T-cell (primary cell): ENCODE measurements around the gene NOC2L. TPM values are rescaled to one million over a fixed set of nuclear protein-coding genes. Genes with fewer than 3 reads are reported as not detected.
"Not testable (repeated sequence)": the region's sequence is repeated elsewhere in the genome, so short reads cannot be mapped to it uniquely, and the experiment has no call there.

Experiments
- ATAC-seq, 4 experiments: fragments of 200-7000 bp in 3 of 4; fragments of 150-1000 bp in 1 of 4; cut with Tn5 transposase; replicated peaks in 1 of 4; 1 replicate in 3 of 4; 2 replicates in 1 of 4; pipeline ENCODE4 v1.10.0; 2021; ENCODE audit warnings: moderate library complexity in 3 of 4, mild to moderate bottlenecking in 2 of 4, moderate number of reproducible peaks in 1 of 4
- CTCF ChIA-PET, 2 donors: fragments of 300-600 bp; sonication (Branson Sonifier 250); formaldehyde crosslinking; loops; one replicate each; lab custom pipeline; 2022; ENCODE audit warnings: antibody characterized with exemption in 2 of 2; lab: Charles Lee
- POLR2A ChIA-PET, 2 donors: fragments of 300-600 bp; sonication (Branson Sonifier 250); formaldehyde crosslinking; loops; one replicate each; lab custom pipeline; 2022; ENCODE audit warnings: antibody characterized with exemption in 2 of 2; lab: Charles Lee
- DNase-seq, 35 experiments: peaks; one replicate each; pipeline versions ENCODE4 v3.0.0 to v3.0.0-alpha.2; 2013 to 2023
- H3K27ac ChIP-seq: one replicate; pipeline ENCODE4 v1.5.1; 2013; ENCODE audit warnings: low read length
- H3K27me3 ChIP-seq, 2 experiments: replicated peaks in 1 of 2; 1 replicate in 1 of 2; 2 replicates in 1 of 2; pipeline versions ENCODE4 v1.6.1 to v1.7.0; 2013; ENCODE audit warnings: low read length in 1 of 2, mixed read lengths in 1 of 2; ENCODE audit not compliant: control insufficient read depth in 2 of 2, insufficient read depth in 2 of 2; ENCODE audit errors: extremely low read depth in 1 of 2
- H3K36me3 ChIP-seq, 2 donors: 1 replicate in 1 of 2; 2 replicates in 1 of 2; pipeline versions ENCODE4 v1.6.1 to v1.7.0; 2013; ENCODE audit warnings: low read length in 1 of 2; ENCODE audit not compliant: control insufficient read depth in 2 of 2, insufficient read depth in 1 of 2; ENCODE audit errors: extremely low read depth in 1 of 2
- H3K4me1 ChIP-seq, 2 experiments: 1 replicate in 1 of 2; 2 replicates in 1 of 2; pipeline versions ENCODE4 v1.6.1 to v1.7.0; 2013; ENCODE audit warnings: low read length in 2 of 2, mixed read lengths in 1 of 2; ENCODE audit not compliant: insufficient read depth in 2 of 2, control insufficient read depth in 1 of 2; ENCODE audit errors: extremely low read depth in 1 of 2
- H3K4me3 ChIP-seq, 2 donors: 1 replicate in 1 of 2; 2 replicates in 1 of 2; pipeline versions ENCODE4 v1.5.1 to v1.7.0; 2013; ENCODE audit warnings: mild to moderate bottlenecking in 2 of 2, low read length in 1 of 2, moderate library complexity in 1 of 2; ENCODE audit not compliant: control insufficient read depth in 1 of 2; ENCODE audit errors: extremely low read depth in 1 of 2
- H3K9me3 ChIP-seq: 2 replicates; pipeline ENCODE4 v1.7.0; 2013
- H3K27ac Mint-ChIP-seq, 2 donors: one replicate each; pipeline ENCODE4 v1.8.0; 2020 to 2021; ENCODE audit warnings: mild to moderate bottlenecking in 2 of 2, mixed read lengths in 2 of 2
- H3K27me3 Mint-ChIP-seq, 2 donors: one replicate each; pipeline ENCODE4 v1.8.0; 2021 to 2022; ENCODE audit warnings: mixed read lengths in 2 of 2
- H3K36me3 Mint-ChIP-seq: one replicate; pipeline ENCODE4 v1.8.0; 2021; ENCODE audit warnings: mixed read lengths
- H3K4me1 Mint-ChIP-seq, 3 donors: one replicate each; pipeline ENCODE4 v1.8.0; 2020 to 2022; ENCODE audit warnings: mixed read lengths in 3 of 3, mild to moderate bottlenecking in 1 of 3
- H3K4me3 Mint-ChIP-seq, 3 donors: one replicate each; pipeline ENCODE4 v1.8.0; 2020 to 2022; ENCODE audit warnings: mild to moderate bottlenecking in 3 of 3, mixed read lengths in 3 of 3, moderate library complexity in 3 of 3
- H3K9me3 Mint-ChIP-seq, 3 donors: one replicate each; pipeline ENCODE4 v1.8.0; 2020 to 2022; ENCODE audit warnings: mixed read lengths in 3 of 3
- WGBS: methylation state at CpG from one replicate; pipeline ENCODE4 v1.1.5; 2013; ENCODE audit warnings: missing lambda C conversion rate; ENCODE audit not compliant: insufficient coverage; 5-methylcytosine and 5-hydroxymethylcytosine counted together
- total RNA-seq, 35 experiments: library from RNA in 6 of 35; stranded (reverse) in 6 of 35; fragments of 120-200 nt in 1 of 35; gene quantifications; one replicate each; pipeline versions ENCODE4 v1.2.1 to v1.2.4 and lab custom pipeline; 2013 to 2026

NOC2L gene
- total RNA-seq, 5 donors from 2014 or later (not counting 1 experiment from before 2014, with no cell fraction given): 58.7 to 92.2 (median 83.4) TPM

DNA sequence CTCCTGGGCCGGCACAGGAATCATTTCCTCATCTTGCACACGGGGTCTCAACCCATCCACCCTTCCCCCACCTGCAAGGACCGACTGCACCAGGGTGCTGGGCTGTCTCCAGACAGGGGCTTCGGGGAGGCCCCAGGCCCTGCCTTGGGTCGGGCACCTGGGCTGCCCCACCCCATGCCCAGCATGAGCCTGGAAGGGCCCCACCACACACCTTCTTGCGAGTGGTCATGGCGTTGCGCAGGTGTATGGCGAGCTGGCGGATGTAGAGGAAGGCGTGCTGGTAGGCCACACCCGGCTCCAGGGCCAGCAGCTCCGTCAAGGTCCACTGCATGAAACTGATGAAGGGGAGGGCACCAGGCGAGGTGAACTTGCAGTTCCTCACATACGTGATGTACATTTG lies 6.9 kb downstream of the NOC2L start:
- H3K4me1 ChIP-seq: peaks cover 0 to 5% of the 10 kb centered on the region in 2 experiments
- no peaks in the 10 kb centered on the region for H3K27me3 ChIP-seq
- CTCF ChIA-PET: no interaction called here
- H3K4me3 ChIP-seq: no peak overlapping the region
- 99% methylated on average over 12 of the region's 15 CpGs for WGBS
- peaks cover 30 to 94% of the 10 kb centered on the region in 2 donors for H3K36me3 ChIP-seq
- no peak overlapping the region for H3K27ac Mint-ChIP-seq
- ATAC-seq: no peak
- H3K9me3 ChIP-seq: no peaks in the 10 kb centered on the region
- no peaks in the 10 kb centered on the region for H3K9me3 Mint-ChIP-seq
- H3K4me3 Mint-ChIP-seq: no peak overlapping the region
- POLR2A ChIA-PET: no interaction called here
- peaks cover 3 to 8% (median 8%) of the 10 kb centered on the region in 3 donors for H3K4me1 Mint-ChIP-seq
- H3K27ac ChIP-seq: no peak overlapping the region
- H3K36me3 Mint-ChIP-seq: peaks cover 47% of the 10 kb centered on the region
- no peak for DNase-seq
- no peaks in the 10 kb centered on the region for H3K27me3 Mint-ChIP-seq

DNA sequence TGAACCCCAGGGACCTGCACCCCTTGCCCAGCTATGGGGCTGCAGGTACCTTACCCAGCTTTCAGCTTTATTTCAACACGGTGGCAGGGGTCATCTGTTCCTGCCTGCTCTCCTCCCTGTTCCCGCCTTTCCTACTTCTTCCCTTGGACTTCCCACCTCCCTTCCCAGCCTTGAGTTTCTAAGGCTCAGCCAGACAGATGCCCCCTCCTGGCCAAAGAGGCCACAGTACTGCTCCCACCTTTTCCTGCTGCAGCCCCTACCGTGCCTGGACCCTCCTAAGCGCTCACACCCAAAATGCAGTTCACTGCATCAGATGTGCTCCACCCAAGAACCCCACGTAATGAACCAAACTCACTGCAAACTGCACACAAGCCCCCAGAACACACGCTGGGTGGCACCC lies 7.7 kb downstream of the NOC2L start:
- H3K27me3 Mint-ChIP-seq: no peaks in the 10 kb centered on the region
- Histone ChIP-seq H3K9me3 (no peaks in the 10 kb centered on the region), H3K4me1 (no peaks in the 10 kb centered on the region), H3K27me3 (no peaks in the 10 kb centered on the region), H3K27ac (no peak overlapping the region), H3K36me3 (peaks cover 30 to 91% of the 10 kb centered on the region in 2 donors), H3K4me3 (no peak overlapping the region)
- no peak overlapping the region for H3K27ac Mint-ChIP-seq
- no peak for DNase-seq
- H3K4me3 Mint-ChIP-seq: no peak overlapping the region
- POLR2A ChIA-PET: no interaction called here
- ATAC-seq: no peak
- 90% methylated on average over 6 of the region's 6 CpGs for WGBS
- no peaks in the 10 kb centered on the region for H3K9me3 Mint-ChIP-seq
- H3K4me1 Mint-ChIP-seq: peaks cover 0 to 8% (median 3%) of the 10 kb centered on the region in 3 donors
- peaks cover 50% of the 10 kb centered on the region for H3K36me3 Mint-ChIP-seq
- CTCF ChIA-PET: no interaction called here

DNA sequence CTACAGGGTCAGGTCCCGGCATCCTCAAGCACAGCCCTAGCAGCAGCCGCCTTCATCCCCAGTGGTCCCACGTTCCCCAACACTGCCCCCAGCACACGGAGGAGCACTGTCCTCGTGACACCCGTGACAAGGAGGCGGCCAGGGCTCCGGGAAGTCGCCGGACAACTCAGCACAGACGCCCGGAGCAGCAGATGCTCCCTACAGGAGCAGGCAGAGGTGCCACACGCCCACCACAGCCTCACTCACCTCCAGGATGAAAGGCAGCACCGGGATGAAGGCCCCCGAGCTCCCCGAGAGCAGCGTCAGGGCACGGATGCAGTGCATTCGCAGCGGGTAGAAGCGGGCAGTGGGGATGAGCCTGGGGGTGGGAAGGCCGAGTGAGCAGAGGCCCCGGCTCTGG lies 8.2 kb downstream of the NOC2L start:
- POLR2A ChIA-PET: no interaction called here
- no peaks in the 10 kb centered on the region for H3K4me1 ChIP-seq
- H3K27ac ChIP-seq: no peak overlapping the region
- H3K27me3 ChIP-seq: no peaks in the 10 kb centered on the region
- no peak for DNase-seq
- no peak overlapping the region for H3K4me3 ChIP-seq
- H3K27ac Mint-ChIP-seq: no peak overlapping the region
- no peak for ATAC-seq
- H3K36me3 Mint-ChIP-seq: peaks cover 53% of the 10 kb centered on the region
- H3K36me3 ChIP-seq: peaks cover 30 to 88% of the 10 kb centered on the region in 2 donors
- peaks cover 0 to 8% (median 1%) of the 10 kb centered on the region in 3 donors for H3K4me1 Mint-ChIP-seq
- 98% methylated on average over 12 of the region's 23 CpGs for WGBS
- CTCF ChIA-PET: no interaction called here
- H3K4me3 Mint-ChIP-seq: no peak overlapping the region
- no peaks in the 10 kb centered on the region for H3K9me3 Mint-ChIP-seq
- no peaks in the 10 kb centered on the region for H3K9me3 ChIP-seq
- H3K27me3 Mint-ChIP-seq: no peaks in the 10 kb centered on the region

DNA sequence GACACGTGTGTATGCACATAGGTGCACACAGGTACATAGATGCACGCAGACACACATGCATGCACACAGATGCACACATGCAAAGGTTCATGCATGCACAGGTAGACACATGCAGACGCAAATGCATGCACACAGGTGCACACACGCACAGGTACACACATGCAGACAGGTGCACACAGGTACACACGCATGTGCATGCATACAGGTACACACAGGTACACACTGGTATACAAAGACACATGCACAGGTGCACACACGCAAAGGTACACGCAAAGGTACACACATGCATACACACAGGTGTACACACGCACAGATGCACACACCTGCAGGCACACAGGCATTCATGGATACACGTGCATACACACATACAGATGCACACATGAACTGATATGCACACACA lies 8.8 kb downstream of the NOC2L start:
- Mint-ChIP-seq H3K4me1 (peaks cover 0 to 3% (median 1%) of the 10 kb centered on the region in 3 donors), H3K9me3 (no peaks in the 10 kb centered on the region), H3K27me3 (no peaks in the 10 kb centered on the region), H3K36me3 (peaks cover 57% of the 10 kb centered on the region), H3K27ac (no peak overlapping the region), H3K4me3 (no peak overlapping the region)
- no peaks in the 10 kb centered on the region for H3K4me1 ChIP-seq
- DNase-seq: no peak
- no peak overlapping the region for H3K27ac ChIP-seq
- WGBS: 99% methylated on average over 9 of the region's 9 CpGs
- H3K9me3 ChIP-seq: no peaks in the 10 kb centered on the region
- peaks cover 30 to 87% of the 10 kb centered on the region in 2 donors for H3K36me3 ChIP-seq
- POLR2A ChIA-PET: no interaction called here
- CTCF ChIA-PET: no interaction called here
- no peak for ATAC-seq
- H3K4me3 ChIP-seq: no peak overlapping the region
- H3K27me3 ChIP-seq: no peaks in the 10 kb centered on the region

DNA sequence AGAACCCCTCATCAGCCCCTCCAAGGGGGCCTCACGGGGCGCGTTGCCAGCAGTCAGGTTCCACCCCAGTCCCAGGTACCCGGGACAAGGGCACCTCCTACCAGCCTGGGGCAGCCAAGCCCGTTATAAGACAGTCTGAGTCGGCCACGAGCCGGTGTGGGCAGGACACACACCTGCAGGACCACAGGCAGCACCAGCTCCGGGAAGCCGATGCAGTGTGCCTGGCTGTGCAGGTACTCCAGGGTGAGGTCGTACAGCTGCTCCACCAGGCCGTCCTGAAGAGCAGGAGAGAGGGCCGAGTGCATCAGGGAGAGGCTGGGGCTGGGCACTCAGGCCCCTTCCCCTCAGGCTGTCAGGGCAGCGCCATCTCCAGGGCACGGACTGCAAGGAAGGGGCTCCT lies 11.1 kb downstream of the NOC2L start:
- peaks cover 0 to 15% of the 10 kb centered on the region in 2 experiments for H3K27me3 ChIP-seq
- Mint-ChIP-seq H3K27me3 (peaks cover 0 to 2% of the 10 kb centered on the region in 2 donors), H3K36me3 (peaks cover 46% of the 10 kb centered on the region), H3K4me3 (no peak overlapping the region), H3K9me3 (no peaks in the 10 kb centered on the region), H3K4me1 (peaks cover 0 to 3% (median 2%) of the 10 kb centered on the region in 3 donors), H3K27ac (no peak overlapping the region)
- ChIA-PET CTCF (no interaction called here), POLR2A (no interaction called here)
- WGBS: 97% methylated on average over 15 of the region's 15 CpGs
- no peak overlapping the region for H3K4me3 ChIP-seq
- H3K4me1 ChIP-seq: peaks cover 0 to 4% of the 10 kb centered on the region in 2 experiments
- H3K36me3 ChIP-seq: peaks cover 36 to 65% of the 10 kb centered on the region in 2 donors
- ATAC-seq (no peak), DNase-seq (no peak)
- H3K27ac ChIP-seq: no peak overlapping the region
- H3K9me3 ChIP-seq: no peaks in the 10 kb centered on the region

GRCh38 chr1:946811-947210 lies 12.2 kb downstream of the NOC2L start:
- H3K9me3 ChIP-seq, H3K4me3 Mint-ChIP-seq, H3K27me3 Mint-ChIP-seq, CTCF ChIA-PET, H3K27ac Mint-ChIP-seq, H3K4me3 ChIP-seq, H3K4me1 Mint-ChIP-seq, H3K9me3 Mint-ChIP-seq, DNase-seq, ATAC-seq, H3K27ac ChIP-seq: not testable (repeated sequence)
- POLR2A ChIA-PET: interaction anchor here in 1 of 2 donors (0.6 kb wide), 1 partner anchor 553 kb away, joined by 9 read pairs; no protein-coding TSS in a partner anchor
- Histone ChIP-seq H3K27me3 (peaks cover 0 to 23% of the 10 kb centered on the region in 2 experiments), H3K4me1 (peaks cover 2 to 12% of the 10 kb centered on the region in 2 experiments), H3K36me3 (peaks cover 26 to 55% of the 10 kb centered on the region in 2 donors)
- peaks cover 44% of the 10 kb centered on the region for H3K36me3 Mint-ChIP-seq
- 93% methylated on average over 9 of the region's 13 CpGs for WGBS
